Endodermal cell (in vitro differentiated cells): ENCODE measurements around the gene VPS41. TPM values are rescaled to one million over a fixed set of nuclear protein-coding genes. Genes with fewer than 3 reads are reported as not detected.

Experiments
- DNase-seq: peaks from one replicate; pipeline ENCODE4 v3.0.0-alpha.2; 2017
- H3K27ac ChIP-seq: 2 replicates; pipeline ENCODE4 v1.5.1; 2013; ENCODE audit warnings: mild to moderate bottlenecking, low read depth, low read length, moderate library complexity
- H3K27me3 ChIP-seq: 2 replicates; pipeline ENCODE4 v1.6.1; 2013; ENCODE audit warnings: mild to moderate bottlenecking, low read length, moderate library complexity; ENCODE audit not compliant: insufficient read depth, control insufficient read depth, poor library complexity, severe bottlenecking
- H3K36me3 ChIP-seq: 2 replicates; pipeline ENCODE4 v1.7.0; 2013; ENCODE audit warnings: mild to moderate bottlenecking, low read length, moderate library complexity; ENCODE audit not compliant: control insufficient read depth, insufficient read depth
- H3K4me1 ChIP-seq: one replicate; pipeline ENCODE4 v1.7.0; 2013; ENCODE audit warnings: low read length; ENCODE audit not compliant: control insufficient read depth, insufficient read depth
- H3K4me3 ChIP-seq: 2 replicates; pipeline ENCODE4 v1.5.1; 2013; ENCODE audit warnings: mild to moderate bottlenecking, low read length, moderate library complexity
- H3K9ac ChIP-seq: 2 replicates; pipeline ENCODE4 v1.6.1; 2013; ENCODE audit warnings: mild to moderate bottlenecking, low read length, moderate library complexity; ENCODE audit not compliant: poor library complexity, severe bottlenecking; ENCODE audit errors: extremely low read depth
- H3K9me3 ChIP-seq: 2 replicates; pipeline ENCODE4 v1.6.1; 2013; ENCODE audit warnings: mild to moderate bottlenecking, low read length, moderate library complexity; ENCODE audit not compliant: control insufficient read depth
- H3K27ac Mint-ChIP-seq: 2 replicates; pipeline ENCODE4 v1.8.0; 2020; ENCODE audit warnings: mixed read lengths
- H3K27me3 Mint-ChIP-seq: 2 replicates; pipeline ENCODE4 v1.8.0; 2021; ENCODE audit warnings: mild to moderate bottlenecking, mixed read lengths; ENCODE audit not compliant: insufficient read depth
- H3K36me3 Mint-ChIP-seq: 2 replicates; pipeline ENCODE4 v1.8.0; 2020; ENCODE audit warnings: low read depth, mixed read lengths
- H3K4me1 Mint-ChIP-seq: 2 replicates; pipeline ENCODE4 v1.8.0; 2020; ENCODE audit warnings: mixed read lengths
- H3K4me3 Mint-ChIP-seq: 2 replicates; pipeline ENCODE4 v1.8.0; 2020; ENCODE audit warnings: mild to moderate bottlenecking, moderate library complexity, mixed read lengths
- H3K9me3 Mint-ChIP-seq: 2 replicates; pipeline ENCODE4 v1.8.0; 2020; ENCODE audit warnings: mild to moderate bottlenecking, mixed read lengths
- WGBS, 2 experiments: methylation state at CpG; one replicate each; pipeline versions ENCODE4 v1.1.5 to v1.1.7; 2013; ENCODE audit warnings: missing lambda C conversion rate in 2 of 2, mixed read lengths in 1 of 2; ENCODE audit not compliant: insufficient coverage in 1 of 2, insufficient read length in 1 of 2; 5-methylcytosine and 5-hydroxymethylcytosine counted together
- total RNA-seq, 2 donors: library from RNA; stranded (reverse); fragmentation: NEBNext Ultra II Directional in 1 of 2; extraction: Animal tissue kit (Norgen Biotek cat#: 25700) in 1 of 2; gene quantifications; 2 replicates in 1 of 2; 3 replicates in 1 of 2; pipeline ENCODE4 v1.2.1, GENCODE V29; 2021
- TF ChIP-seq, protein P1 (sequence below): fragments of 200-600 bp; sonication (generic); conservative IDR thresholded peaks from 2 replicates; pipeline ENCODE4 v1.5.0; 2021; ENCODE audit warnings: antibody characterized with exemption, mild to moderate bottlenecking

The VPS41 gene
- total RNA-seq, 2 donors from 2014 or later, result 77.1 to 78.0 TPM

DNA sequence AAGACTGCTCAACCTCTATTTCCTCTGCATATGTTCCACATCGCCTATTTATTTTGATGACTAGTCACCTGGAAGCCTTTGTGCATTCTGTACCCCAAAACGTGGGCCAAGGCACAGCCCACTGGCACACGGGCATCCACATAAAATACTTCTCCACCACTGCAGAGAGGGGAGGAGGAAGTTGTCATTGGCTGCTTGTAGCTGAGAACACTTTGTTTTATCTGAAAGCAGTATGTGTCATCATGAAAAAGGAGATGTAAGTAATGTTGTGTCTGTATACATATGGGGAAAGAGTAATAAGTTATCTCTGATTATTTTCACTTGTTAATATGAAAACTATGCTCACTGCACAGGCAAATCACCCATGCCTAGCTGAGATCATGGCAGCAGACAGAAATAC, 229.6 kb downstream of the VPS41 start:
- no peaks in the 10 kb centered on the region for H3K9me3 Mint-ChIP-seq
- no peak overlapping the region for H3K4me3 Mint-ChIP-seq
- 79% methylated on average over 3 of the region's 3 CpGs; no CpG with 5 or more reads in 1 of the 2 experiments for WGBS, 2 experiments
- TF ChIP-seq, protein P1, sequence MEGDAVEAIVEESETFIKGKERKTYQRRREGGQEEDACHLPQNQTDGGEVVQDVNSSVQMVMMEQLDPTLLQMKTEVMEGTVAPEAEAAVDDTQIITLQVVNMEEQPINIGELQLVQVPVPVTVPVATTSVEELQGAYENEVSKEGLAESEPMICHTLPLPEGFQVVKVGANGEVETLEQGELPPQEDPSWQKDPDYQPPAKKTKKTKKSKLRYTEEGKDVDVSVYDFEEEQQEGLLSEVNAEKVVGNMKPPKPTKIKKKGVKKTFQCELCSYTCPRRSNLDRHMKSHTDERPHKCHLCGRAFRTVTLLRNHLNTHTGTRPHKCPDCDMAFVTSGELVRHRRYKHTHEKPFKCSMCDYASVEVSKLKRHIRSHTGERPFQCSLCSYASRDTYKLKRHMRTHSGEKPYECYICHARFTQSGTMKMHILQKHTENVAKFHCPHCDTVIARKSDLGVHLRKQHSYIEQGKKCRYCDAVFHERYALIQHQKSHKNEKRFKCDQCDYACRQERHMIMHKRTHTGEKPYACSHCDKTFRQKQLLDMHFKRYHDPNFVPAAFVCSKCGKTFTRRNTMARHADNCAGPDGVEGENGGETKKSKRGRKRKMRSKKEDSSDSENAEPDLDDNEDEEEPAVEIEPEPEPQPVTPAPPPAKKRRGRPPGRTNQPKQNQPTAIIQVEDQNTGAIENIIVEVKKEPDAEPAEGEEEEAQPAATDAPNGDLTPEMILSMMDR, result no peak
- Histone ChIP-seq H3K27me3 (no peaks in the 10 kb centered on the region), H3K9me3 (no peaks in the 10 kb centered on the region), H3K27ac (no peak overlapping the region), H3K36me3 (no peaks in the 10 kb centered on the region), H3K4me1 (peaks cover 26% of the 10 kb centered on the region), H3K4me3 (no peak overlapping the region), H3K9ac (no peak overlapping the region)
- peaks cover 8% of the 10 kb centered on the region for H3K27me3 Mint-ChIP-seq
- DNase-seq, result no peak
- H3K27ac Mint-ChIP-seq, result no peak overlapping the region
- no peaks in the 10 kb centered on the region for H3K36me3 Mint-ChIP-seq
- peaks cover 44% of the 10 kb centered on the region for H3K4me1 Mint-ChIP-seq

GRCh38 chr7:38678698-38679054, 230.3 kb downstream of the VPS41 start:
- H3K9me3 Mint-ChIP-seq, result no peaks in the 10 kb centered on the region
- peaks cover 24% of the 10 kb centered on the region for H3K4me1 ChIP-seq
- WGBS, 2 experiments, result 100% methylated on average over 1 of the region's 1 CpG; no CpG with 5 or more reads in 1 of the 2 experiments
- no peak overlapping the region for H3K4me3 ChIP-seq
- H3K36me3 ChIP-seq, result no peaks in the 10 kb centered on the region
- H3K27ac Mint-ChIP-seq, result no peak overlapping the region
- H3K4me3 Mint-ChIP-seq, result no peak overlapping the region
- H3K9me3 ChIP-seq, result no peaks in the 10 kb centered on the region
- TF ChIP-seq, protein P1, result no peak
- no peaks in the 10 kb centered on the region for H3K27me3 ChIP-seq
- peaks cover 8% of the 10 kb centered on the region for H3K27me3 Mint-ChIP-seq
- peaks cover 42% of the 10 kb centered on the region for H3K4me1 Mint-ChIP-seq
- H3K27ac ChIP-seq, result no peak overlapping the region
- no peak for DNase-seq
- H3K9ac ChIP-seq, result no peak overlapping the region
- no peaks in the 10 kb centered on the region for H3K36me3 Mint-ChIP-seq

DNA sequence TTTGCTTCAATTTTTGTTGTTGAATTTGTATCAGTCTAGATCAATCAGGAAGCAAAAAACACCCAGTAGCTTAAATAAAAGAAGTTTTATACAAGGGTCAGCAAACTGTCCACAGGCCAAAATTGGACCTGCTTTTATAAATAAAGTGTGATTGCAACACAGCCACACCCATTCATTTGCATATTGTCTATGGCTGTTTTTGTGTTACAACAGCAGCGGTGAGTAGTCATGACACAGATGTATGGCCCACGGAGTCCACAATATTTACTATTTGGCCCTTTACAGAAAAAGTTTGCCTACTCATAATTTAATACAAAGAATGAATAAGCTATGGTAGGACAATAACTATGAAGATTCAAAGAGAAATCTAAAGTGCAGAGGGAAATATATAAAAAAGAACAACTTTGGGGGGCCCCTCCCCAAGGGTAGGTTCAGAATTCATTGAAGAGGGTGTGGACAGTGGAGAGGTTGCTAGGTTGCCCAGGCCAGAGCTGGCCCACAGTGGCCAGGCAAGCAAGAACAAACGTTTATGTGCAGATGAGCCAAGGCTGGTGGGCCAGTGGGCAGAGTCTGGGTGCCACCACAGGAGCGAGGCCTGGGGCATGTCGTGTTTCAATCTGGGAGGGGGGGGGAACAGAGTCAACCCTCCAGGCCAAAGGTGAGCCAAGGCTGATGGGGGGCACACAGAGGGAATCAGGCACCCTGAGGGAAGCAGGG, 230.9 kb downstream of the VPS41 start:
- no peaks in the 10 kb centered on the region for H3K9me3 Mint-ChIP-seq
- 90 to 100% methylated on average over 1 to 5 of the region's 5 CpGs for WGBS, 2 experiments
- H3K4me1 Mint-ChIP-seq, result peaks cover 39% of the 10 kb centered on the region

More for the DNA sequence above, 230.9 kb downstream of the VPS41 start:
- Mint-ChIP-seq H3K36me3 (no peaks in the 10 kb centered on the region), H3K4me3 (no peak overlapping the region), H3K27ac (no peak overlapping the region), H3K27me3 (peaks cover 8% of the 10 kb centered on the region)
- Histone ChIP-seq H3K9ac (no peak overlapping the region), H3K4me3 (no peak overlapping the region), H3K36me3 (no peaks in the 10 kb centered on the region), H3K9me3 (no peaks in the 10 kb centered on the region), H3K27me3 (no peaks in the 10 kb centered on the region), H3K27ac (no peak overlapping the region), H3K4me1 (peaks cover 19% of the 10 kb centered on the region)
- TF ChIP-seq, protein P1, result no peak
- DNase-seq, result no peak
